ENCODE data around the gene LINC01488.

DNA sequence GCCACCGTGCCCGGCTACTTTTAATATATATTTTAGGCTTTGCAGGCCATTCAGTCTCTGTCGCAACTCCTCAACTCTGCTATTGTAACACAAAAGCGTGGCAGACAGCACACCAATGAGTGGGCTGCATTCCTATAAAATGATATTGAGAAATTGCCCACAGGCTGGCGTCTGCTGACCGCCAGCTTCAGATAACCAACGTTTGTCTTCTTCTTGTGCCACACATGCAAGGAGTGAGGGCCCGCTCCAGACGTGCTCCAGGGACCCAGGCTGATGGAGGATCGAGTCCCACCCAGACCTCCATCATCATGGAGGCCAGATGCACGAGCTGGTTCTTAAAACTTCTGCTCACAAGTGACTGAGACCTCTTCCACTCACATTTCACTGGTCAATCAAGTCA, 35.4 kb upstream of the LINC01488 start:
- TF ChIP-seq, protein P1, sequence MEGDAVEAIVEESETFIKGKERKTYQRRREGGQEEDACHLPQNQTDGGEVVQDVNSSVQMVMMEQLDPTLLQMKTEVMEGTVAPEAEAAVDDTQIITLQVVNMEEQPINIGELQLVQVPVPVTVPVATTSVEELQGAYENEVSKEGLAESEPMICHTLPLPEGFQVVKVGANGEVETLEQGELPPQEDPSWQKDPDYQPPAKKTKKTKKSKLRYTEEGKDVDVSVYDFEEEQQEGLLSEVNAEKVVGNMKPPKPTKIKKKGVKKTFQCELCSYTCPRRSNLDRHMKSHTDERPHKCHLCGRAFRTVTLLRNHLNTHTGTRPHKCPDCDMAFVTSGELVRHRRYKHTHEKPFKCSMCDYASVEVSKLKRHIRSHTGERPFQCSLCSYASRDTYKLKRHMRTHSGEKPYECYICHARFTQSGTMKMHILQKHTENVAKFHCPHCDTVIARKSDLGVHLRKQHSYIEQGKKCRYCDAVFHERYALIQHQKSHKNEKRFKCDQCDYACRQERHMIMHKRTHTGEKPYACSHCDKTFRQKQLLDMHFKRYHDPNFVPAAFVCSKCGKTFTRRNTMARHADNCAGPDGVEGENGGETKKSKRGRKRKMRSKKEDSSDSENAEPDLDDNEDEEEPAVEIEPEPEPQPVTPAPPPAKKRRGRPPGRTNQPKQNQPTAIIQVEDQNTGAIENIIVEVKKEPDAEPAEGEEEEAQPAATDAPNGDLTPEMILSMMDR (IDR thresholded peaks at IDR 0.05), result no peak
- TF ChIP-seq POLR2AphosphoS5 (IDR thresholded peaks at IDR 0.05), result no peak

Data from breast epithelium (tissue), 3 donors.